Measurements from ENCODE around the gene SERPINI2.
"Not testable (repeated sequence)": the region's sequence is repeated elsewhere in the genome, so short reads cannot be mapped to it uniquely, and the experiment has no call there.

The SERPINI2 gene

DNA sequence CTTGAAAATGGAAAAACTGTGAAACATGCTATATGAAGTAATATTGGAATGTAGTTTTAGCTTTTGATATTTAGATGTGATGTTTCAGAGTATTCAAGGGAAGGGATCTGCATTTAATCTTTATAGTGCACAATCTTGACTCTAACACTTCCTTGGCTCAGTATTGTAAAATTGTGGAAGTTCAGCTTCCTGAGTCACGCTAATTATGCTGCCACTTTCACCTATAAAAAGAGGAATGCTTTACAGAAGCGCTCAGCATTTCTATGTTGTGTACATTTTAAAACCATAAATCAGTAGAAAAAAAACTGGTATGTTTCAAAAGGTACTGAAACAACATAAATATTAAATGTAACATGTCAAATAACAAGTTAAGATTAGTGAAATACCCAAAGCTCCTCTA is 32.6 kb downstream of the SERPINI2 start:
- no peak overlapping the region for H3K9ac ChIP-seq (ENCODE audit: low read length)
- no peaks in the 10 kb centered on the region for H3K27me3 ChIP-seq (ENCODE audit: control insufficient read depth, insufficient read depth, low read length)
- H3K4me3 ChIP-seq (ENCODE audit: low read length) = no peak overlapping the region
- H3K36me3 ChIP-seq (ENCODE audit: control insufficient read depth, insufficient read depth, low read length) = no peaks in the 10 kb centered on the region
- H3K9me3 ChIP-seq (ENCODE audit: control insufficient read depth, low read length) = no peaks in the 10 kb centered on the region
- no peaks in the 10 kb centered on the region for H3K4me1 ChIP-seq (ENCODE audit: control insufficient read depth, insufficient read depth, low read length)

GRCh38 chr3:167437428-167438139 is 36.3 kb downstream of the SERPINI2 start:
- H3K27me3 ChIP-seq (ENCODE audit: control insufficient read depth, insufficient read depth, low read length) = no peaks in the 10 kb centered on the region
- no peaks in the 10 kb centered on the region for H3K9me3 ChIP-seq (ENCODE audit: control insufficient read depth, low read length)
- H3K36me3 ChIP-seq (ENCODE audit: control insufficient read depth, insufficient read depth, low read length) = no peaks in the 10 kb centered on the region
- H3K4me3 ChIP-seq (ENCODE audit: low read length) = no peak overlapping the region
- no peaks in the 10 kb centered on the region for H3K4me1 ChIP-seq (ENCODE audit: control insufficient read depth, insufficient read depth, low read length)
- no peak overlapping the region for H3K9ac ChIP-seq (ENCODE audit: low read length)

- H3K9ac ChIP-seq (ENCODE audit: low read length); H3K4me1 ChIP-seq (ENCODE audit: control insufficient read depth, insufficient read depth, low read length); H3K36me3 ChIP-seq (ENCODE audit: control insufficient read depth, insufficient read depth, low read length); H3K4me3 ChIP-seq (ENCODE audit: low read length); H3K9me3 ChIP-seq (ENCODE audit: control insufficient read depth, low read length); H3K27me3 ChIP-seq (ENCODE audit: control insufficient read depth, insufficient read depth, low read length): not testable (repeated sequence)
Observed at GRCh38 chr3:167426962-167427361, 46.9 kb downstream of the SERPINI2 start.

DNA sequence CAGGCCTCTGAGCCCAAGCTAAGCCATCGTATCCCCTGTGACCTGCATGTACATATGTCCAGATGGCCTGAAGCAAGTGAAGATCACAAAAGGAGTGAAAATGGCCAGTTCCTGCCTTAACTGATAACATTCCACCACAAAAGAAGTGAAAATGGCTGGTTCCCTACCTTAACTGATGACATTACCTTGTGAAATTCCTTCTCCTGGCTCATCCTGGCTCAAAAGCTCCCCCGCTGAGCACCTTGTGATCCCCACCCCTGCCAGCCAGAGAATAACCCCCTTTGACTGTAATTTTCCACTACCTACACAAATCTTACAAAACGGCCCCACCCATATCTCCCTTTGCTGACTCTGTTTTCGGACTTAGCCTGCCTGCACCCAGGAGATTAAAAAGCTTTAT is 51.4 kb downstream of the SERPINI2 start:
- H3K4me1 ChIP-seq (ENCODE audit: control insufficient read depth, insufficient read depth, low read length); H3K4me3 ChIP-seq (ENCODE audit: low read length); H3K9me3 ChIP-seq (ENCODE audit: control insufficient read depth, low read length); H3K27me3 ChIP-seq (ENCODE audit: control insufficient read depth, insufficient read depth, low read length); H3K36me3 ChIP-seq (ENCODE audit: control insufficient read depth, insufficient read depth, low read length); H3K9ac ChIP-seq (ENCODE audit: low read length): not testable (repeated sequence)

- no peaks in the 10 kb centered on the region for H3K27me3 ChIP-seq (ENCODE audit: control insufficient read depth, insufficient read depth, low read length)
- no peaks in the 10 kb centered on the region for H3K9me3 ChIP-seq (ENCODE audit: control insufficient read depth, low read length)
- no peaks in the 10 kb centered on the region for H3K36me3 ChIP-seq (ENCODE audit: control insufficient read depth, insufficient read depth, low read length)
- H3K4me3 ChIP-seq (ENCODE audit: low read length) = no peak overlapping the region
- H3K9ac ChIP-seq (ENCODE audit: low read length) = no peak overlapping the region
- no peaks in the 10 kb centered on the region for H3K4me1 ChIP-seq (ENCODE audit: control insufficient read depth, insufficient read depth, low read length)
Observed at GRCh38 chr3:167409611-167410010, 64.2 kb downstream of the SERPINI2 start.

- Histone ChIP-seq H3K27me3 (ENCODE audit: control insufficient read depth, insufficient read depth, low read length) (no peaks in the 10 kb centered on the region), H3K36me3 (ENCODE audit: control insufficient read depth, insufficient read depth, low read length) (no peaks in the 10 kb centered on the region), H3K4me1 (ENCODE audit: control insufficient read depth, insufficient read depth, low read length) (no peaks in the 10 kb centered on the region), H3K9ac (ENCODE audit: low read length) (no peak overlapping the region), H3K4me3 (ENCODE audit: low read length) (no peak overlapping the region), H3K9me3 (ENCODE audit: control insufficient read depth, low read length) (no peaks in the 10 kb centered on the region)
Observed at GRCh38 chr3:167406876-167407492, 66.9 kb downstream of the SERPINI2 start.

GRCh38 chr3:167397826-167398225 is 76.0 kb downstream of the SERPINI2 start:
- Histone ChIP-seq H3K9ac (ENCODE audit: low read length) (no peak overlapping the region), H3K27me3 (ENCODE audit: control insufficient read depth, insufficient read depth, low read length) (no peaks in the 10 kb centered on the region), H3K9me3 (ENCODE audit: control insufficient read depth, low read length) (no peaks in the 10 kb centered on the region), H3K4me3 (ENCODE audit: low read length) (no peak overlapping the region), H3K4me1 (ENCODE audit: control insufficient read depth, insufficient read depth, low read length) (no peaks in the 10 kb centered on the region), H3K36me3 (ENCODE audit: control insufficient read depth, insufficient read depth, low read length) (no peaks in the 10 kb centered on the region)

DNA sequence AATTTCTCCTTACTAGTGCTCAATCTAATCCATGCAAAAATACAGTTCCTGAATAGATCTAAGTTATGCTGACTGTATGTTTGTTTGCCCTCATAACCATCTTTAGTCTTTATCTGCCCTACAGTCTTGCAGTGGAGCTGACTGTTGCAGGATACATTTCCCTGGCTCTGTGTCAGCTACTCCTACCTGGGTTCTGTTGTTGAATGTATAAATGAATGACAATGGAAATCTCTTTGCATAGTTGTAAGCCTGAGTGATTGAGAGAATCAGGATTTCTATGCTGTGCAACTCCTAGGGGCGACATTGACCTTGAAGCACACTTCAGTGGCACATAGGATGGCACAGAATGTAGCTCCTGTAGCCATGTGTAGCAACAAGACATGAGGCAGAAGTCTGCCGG is 77.8 kb downstream of the SERPINI2 start:
- Histone ChIP-seq H3K4me3 (ENCODE audit: low read length) (no peak overlapping the region), H3K27me3 (ENCODE audit: control insufficient read depth, insufficient read depth, low read length) (no peaks in the 10 kb centered on the region), H3K36me3 (ENCODE audit: control insufficient read depth, insufficient read depth, low read length) (no peaks in the 10 kb centered on the region), H3K9me3 (ENCODE audit: control insufficient read depth, low read length) (no peaks in the 10 kb centered on the region), H3K4me1 (ENCODE audit: control insufficient read depth, insufficient read depth, low read length) (no peaks in the 10 kb centered on the region), H3K9ac (ENCODE audit: low read length) (no peak overlapping the region)

DNA sequence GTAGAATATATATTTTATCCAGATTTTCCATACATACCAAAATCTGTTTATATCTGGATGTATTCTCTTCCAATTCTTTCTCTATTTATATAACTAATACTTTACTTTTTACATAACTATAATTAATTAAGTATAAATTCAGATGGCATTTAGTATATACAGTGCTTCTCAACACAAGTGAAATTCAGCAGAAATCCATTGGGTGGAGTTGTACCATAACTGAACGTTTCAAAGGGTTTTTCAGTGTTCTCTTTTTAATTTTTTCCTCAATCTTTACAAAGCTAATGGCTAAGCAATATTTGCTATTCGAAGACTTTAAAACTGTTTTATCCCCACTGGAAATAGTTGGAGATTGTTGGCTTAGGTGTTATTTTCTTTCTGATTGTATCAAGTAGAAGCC is 79.8 kb downstream of the SERPINI2 start:
- no peak overlapping the region for H3K9ac ChIP-seq (ENCODE audit: low read length)
- no peaks in the 10 kb centered on the region for H3K9me3 ChIP-seq (ENCODE audit: control insufficient read depth, low read length)
- no peak overlapping the region for H3K4me3 ChIP-seq (ENCODE audit: low read length)
- H3K4me1 ChIP-seq (ENCODE audit: control insufficient read depth, insufficient read depth, low read length) = no peaks in the 10 kb centered on the region
- H3K36me3 ChIP-seq (ENCODE audit: control insufficient read depth, insufficient read depth, low read length) = no peaks in the 10 kb centered on the region
- no peaks in the 10 kb centered on the region for H3K27me3 ChIP-seq (ENCODE audit: control insufficient read depth, insufficient read depth, low read length)

Measured in mucosa of stomach (tissue), 1 donor.